Activated naive CD4-positive, alpha-beta T cell treated with anti-CD3 and anti-CD28 coated beads for 36 hours (primary cell): ENCODE measurements around the gene HACD1. TPM values are rescaled to one million over a fixed set of nuclear protein-coding genes. Genes with fewer than 3 reads are reported as not detected.

ENCODE experiments used
- CTCF ChIA-PET: fragments of 350-600 bp; sonication (Branson Sonifier 250); formaldehyde crosslinking; loops from one replicate; lab custom pipeline; 2021; ENCODE audit warnings: antibody characterized with exemption; lab: Charles Lee
- DNase-seq: peaks from one replicate; pipeline ENCODE4 v3.0.0-alpha.2; 2020
- H3K27ac Mint-ChIP-seq: one replicate; pipeline ENCODE4 v1.8.0; 2021; ENCODE audit warnings: mild to moderate bottlenecking, mixed read lengths
- H3K27me3 Mint-ChIP-seq: one replicate; pipeline ENCODE4 v1.8.0; 2021; ENCODE audit warnings: low read depth, mixed read lengths
- H3K36me3 Mint-ChIP-seq: one replicate; pipeline ENCODE4 v1.8.0; 2021; ENCODE audit warnings: low read depth, mixed read lengths
- H3K4me1 Mint-ChIP-seq: one replicate; pipeline ENCODE4 v1.8.0; 2021; ENCODE audit warnings: low read depth, mixed read lengths
- H3K4me3 Mint-ChIP-seq: one replicate; pipeline ENCODE4 v1.8.0; 2021; ENCODE audit warnings: mild to moderate bottlenecking, moderate library complexity, mixed read lengths
- H3K9me3 Mint-ChIP-seq: one replicate; pipeline ENCODE4 v1.8.0; 2021; ENCODE audit warnings: mixed read lengths
- intact Hi-C: fragments of 100-400 bp; cut with micrococcal nuclease; formaldehyde crosslinking; loops from one replicate; pipeline ENCODE4 v1.15.1; 2023
- total RNA-seq, 2 experiments: library from RNA; stranded (reverse); gene quantifications; one replicate each; pipeline ENCODE4 v1.2.3, GENCODE V29; 2021

The HACD1 gene
- total RNA-seq, 2 experiments from 2014 or later, result 0.41 to 1.9 TPM

- Mint-ChIP-seq H3K4me3 (no peak overlapping the region), H3K27ac (no peak overlapping the region), H3K27me3 (no peaks in the 10 kb centered on the region), H3K36me3 (no peaks in the 10 kb centered on the region), H3K9me3 (no peaks in the 10 kb centered on the region), H3K4me1 (no peaks in the 10 kb centered on the region)
- intact Hi-C loops, result no loop called here
- DNase-seq, result no peak
- CTCF ChIA-PET, result interaction anchor here (0.5 kb wide), 1 partner anchor 27 kb away, joined by 4 read pairs; no protein-coding TSS in a partner anchor
Observed at GRCh38 chr10:17564911-17565310, 52.3 kb downstream of the HACD1 start.

- Mint-ChIP-seq H3K9me3 (no peaks in the 10 kb centered on the region), H3K36me3 (no peaks in the 10 kb centered on the region), H3K4me1 (no peaks in the 10 kb centered on the region), H3K27ac (no peak overlapping the region), H3K27me3 (no peaks in the 10 kb centered on the region), H3K4me3 (no peak overlapping the region)
- CTCF ChIA-PET, result interaction anchor here (0.7 to 1.0 kb wide), 2 partner anchors 175 to 1165 kb away, joined by 3 to 4 read pairs; no protein-coding TSS in a partner anchor
- no peak for DNase-seq
- intact Hi-C loops, result no loop called here
Observed at GRCh38 chr10:17563452-17563851, 53.7 kb downstream of the HACD1 start.

- no peak for DNase-seq
- CTCF ChIA-PET, result interaction anchor here (0.5 to 0.7 kb wide), 2 partner anchors 241 to 1166 kb away, joined by 3 to 4 read pairs; no protein-coding TSS in a partner anchor
- H3K4me1 Mint-ChIP-seq, result no peaks in the 10 kb centered on the region
Observed at GRCh38 chr10:17562614-17563013, 54.6 kb downstream of the HACD1 start.

GRCh38 chr10:17561111-17561510 is 56.1 kb downstream of the HACD1 start:
- no peak for DNase-seq
- Mint-ChIP-seq H3K4me1 (no peaks in the 10 kb centered on the region), H3K4me3 (no peak overlapping the region), H3K27me3 (no peaks in the 10 kb centered on the region), H3K36me3 (no peaks in the 10 kb centered on the region), H3K27ac (no peak overlapping the region), H3K9me3 (no peaks in the 10 kb centered on the region)
- intact Hi-C loops, result no loop called here
- CTCF ChIA-PET, result no interaction called here

More at GRCh38 chr10:17562614-17563013, 54.6 kb downstream of the HACD1 start:
- no peaks in the 10 kb centered on the region for H3K36me3 Mint-ChIP-seq
- H3K27me3 Mint-ChIP-seq, result no peaks in the 10 kb centered on the region
- no peak overlapping the region for H3K27ac Mint-ChIP-seq
- intact Hi-C loops, result no loop called here
- no peaks in the 10 kb centered on the region for H3K9me3 Mint-ChIP-seq
- no peak overlapping the region for H3K4me3 Mint-ChIP-seq

- Mint-ChIP-seq H3K4me1 (no peaks in the 10 kb centered on the region), H3K36me3 (no peaks in the 10 kb centered on the region), H3K9me3 (no peaks in the 10 kb centered on the region), H3K4me3 (no peak overlapping the region), H3K27me3 (no peaks in the 10 kb centered on the region), H3K27ac (no peak overlapping the region)
- intact Hi-C loops, result no loop called here
- DNase-seq, result no peak
- CTCF ChIA-PET, result interaction anchor here (0.6 kb wide), 1 partner anchor 356 kb away, joined by 3 read pairs; no protein-coding TSS in a partner anchor
Observed at GRCh38 chr10:17557459-17557858, 59.7 kb downstream of the HACD1 start.

GRCh38 chr10:17548770-17549169 is 68.4 kb downstream of the HACD1 start:
- Mint-ChIP-seq H3K4me1 (peaks cover 1% of the 10 kb centered on the region), H3K36me3 (peaks cover 1% of the 10 kb centered on the region), H3K27ac (no peak overlapping the region), H3K27me3 (no peaks in the 10 kb centered on the region), H3K9me3 (no peaks in the 10 kb centered on the region), H3K4me3 (no peak overlapping the region)
- intact Hi-C loops, result no loop called here
- no peak for DNase-seq
- CTCF ChIA-PET, result no interaction called here

- Mint-ChIP-seq H3K27me3 (no peaks in the 10 kb centered on the region), H3K36me3 (peaks cover 1% of the 10 kb centered on the region), H3K27ac (no peak overlapping the region), H3K4me1 (peaks cover 1% of the 10 kb centered on the region), H3K4me3 (no peak overlapping the region), H3K9me3 (no peaks in the 10 kb centered on the region)
- CTCF ChIA-PET, result no interaction called here
- no peak for DNase-seq
- intact Hi-C loops, result no loop called here
Observed at GRCh38 chr10:17548162-17548561, 69.0 kb downstream of the HACD1 start.

- intact Hi-C loops, result no loop called here
- H3K4me3 Mint-ChIP-seq, result no peak overlapping the region
- no peaks in the 10 kb centered on the region for H3K9me3 Mint-ChIP-seq
- no peak overlapping the region for H3K27ac Mint-ChIP-seq
- CTCF ChIA-PET, result interaction anchor here (0.7 kb wide), 1 partner anchor 818 kb away, joined by 3 read pairs; no protein-coding TSS in a partner anchor
- DNase-seq, result no peak
- peaks cover 1% of the 10 kb centered on the region for H3K36me3 Mint-ChIP-seq
- peaks cover 1% of the 10 kb centered on the region for H3K4me1 Mint-ChIP-seq
- no peaks in the 10 kb centered on the region for H3K27me3 Mint-ChIP-seq
Observed at GRCh38 chr10:17547060-17547459, 70.1 kb downstream of the HACD1 start.

GRCh38 chr10:17544465-17544864 is 72.7 kb downstream of the HACD1 start:
- no peak overlapping the region for H3K27ac Mint-ChIP-seq
- no peaks in the 10 kb centered on the region for H3K27me3 Mint-ChIP-seq
- H3K9me3 Mint-ChIP-seq, result peaks cover 4% of the 10 kb centered on the region
- peaks cover 1% of the 10 kb centered on the region for H3K36me3 Mint-ChIP-seq
- no peak for DNase-seq
- no peak overlapping the region for H3K4me3 Mint-ChIP-seq
- intact Hi-C loops, result no loop called here
- CTCF ChIA-PET, result no interaction called here
- H3K4me1 Mint-ChIP-seq, result peaks cover 1% of the 10 kb centered on the region

Other genes starting within 250 kb of the HACD1 start
- not detected for gene ST8SIA6, start 162.8 kb downstream of the HACD1 start, total RNA-seq
- gene STAM, start 26.8 kb upstream of the HACD1 start, total RNA-seq, result 10 to 100 TPM; 16.3 to 16.6 TPM
- not detected for gene TMEM236, start 134.8 kb upstream of the HACD1 start, total RNA-seq
- under 1 TPM in 1 of 2 experiments, not detected in 1; 0.05 TPM for gene MRC1, start 192.0 kb upstream of the HACD1 start, total RNA-seq